ENCODE data around the gene FCGR3B.
"Not testable (repeated sequence)": the region's sequence is repeated elsewhere in the genome, so short reads cannot be mapped to it uniquely, and the experiment has no call there.

FCGR3B gene

DNA sequence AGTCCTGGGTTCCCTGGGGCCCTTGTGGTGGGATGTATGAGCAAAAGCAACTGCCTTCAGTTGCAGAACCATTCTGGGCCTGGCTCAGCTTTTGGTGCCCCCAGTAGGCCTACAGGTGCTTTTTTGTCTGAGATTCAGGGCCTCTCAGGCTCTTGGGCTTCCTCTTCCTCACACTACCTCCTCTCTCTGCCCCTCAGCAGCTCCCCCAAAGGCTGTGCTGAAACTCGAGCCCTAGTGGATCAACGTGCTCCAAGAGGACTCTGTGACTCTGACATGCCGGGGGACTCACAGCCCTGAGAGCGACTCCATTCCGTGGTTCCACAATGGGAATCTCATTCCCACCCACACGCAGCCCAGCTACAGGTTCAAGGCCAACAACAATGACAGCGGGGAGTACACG, 41.6 kb downstream of the FCGR3B start:
- H3K9ac ChIP-seq; H3K79me2 ChIP-seq; H3K27me3 ChIP-seq (ENCODE audit: control insufficient read depth, insufficient read depth, low read length); H3K4me1 ChIP-seq; H3K36me3 ChIP-seq (ENCODE audit: control insufficient read depth, insufficient read depth, low read length); H3K4me2 ChIP-seq (ENCODE audit: low read length); H3K27ac ChIP-seq; H2AFZ ChIP-seq; H3K9me3 ChIP-seq (ENCODE audit: control insufficient read depth, low read length); H3K4me3 ChIP-seq (ENCODE audit: low read depth, low read length): not testable (repeated sequence)

GRCh38 chr1:161588596-161588995, 42.4 kb downstream of the FCGR3B start:
- H3K27ac ChIP-seq; H3K79me2 ChIP-seq; H3K4me2 ChIP-seq (ENCODE audit: low read length); H3K4me1 ChIP-seq; H3K9ac ChIP-seq; H2AFZ ChIP-seq; H3K4me3 ChIP-seq (ENCODE audit: low read depth, low read length); H3K27me3 ChIP-seq (ENCODE audit: control insufficient read depth, insufficient read depth, low read length); H3K36me3 ChIP-seq (ENCODE audit: control insufficient read depth, insufficient read depth, low read length); H3K9me3 ChIP-seq (ENCODE audit: control insufficient read depth, low read length): not testable (repeated sequence)

DNA sequence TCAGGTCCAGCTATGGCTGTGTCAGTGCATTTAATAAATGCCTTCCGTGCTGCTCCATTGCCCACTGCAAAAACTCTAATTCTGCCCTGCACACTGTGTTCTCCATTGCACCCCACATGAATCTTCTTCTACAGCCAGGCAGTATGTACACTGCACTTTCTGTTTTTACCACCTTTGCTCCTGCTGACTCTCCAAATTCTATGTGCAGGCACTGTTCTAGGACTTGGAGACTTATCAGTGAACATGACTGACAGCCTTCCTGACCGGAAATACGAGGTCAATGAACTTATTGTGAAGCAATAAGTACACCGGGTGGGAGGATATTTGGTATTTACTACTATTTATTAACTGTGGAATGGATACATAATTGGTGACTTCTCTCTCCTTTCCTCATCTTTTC, 48.1 kb downstream of the FCGR3B start:
- H3K27me3 ChIP-seq (ENCODE audit: control insufficient read depth, insufficient read depth, low read length); H3K4me2 ChIP-seq (ENCODE audit: low read length); H3K4me3 ChIP-seq (ENCODE audit: low read depth, low read length); H3K9ac ChIP-seq; H3K27ac ChIP-seq; H3K4me1 ChIP-seq; H3K36me3 ChIP-seq (ENCODE audit: control insufficient read depth, insufficient read depth, low read length); H2AFZ ChIP-seq; H3K9me3 ChIP-seq (ENCODE audit: control insufficient read depth, low read length); H3K79me2 ChIP-seq: not testable (repeated sequence)

GRCh38 chr1:161580879-161581537, 50.0 kb downstream of the FCGR3B start:
- not testable (repeated sequence) for H3K4me3 ChIP-seq (ENCODE audit: low read depth, low read length); H3K9me3 ChIP-seq (ENCODE audit: control insufficient read depth, low read length); H3K27ac ChIP-seq; H2AFZ ChIP-seq; H3K9ac ChIP-seq; H3K27me3 ChIP-seq (ENCODE audit: control insufficient read depth, insufficient read depth, low read length); H3K4me1 ChIP-seq; H3K4me2 ChIP-seq (ENCODE audit: low read length); H3K79me2 ChIP-seq; H3K36me3 ChIP-seq (ENCODE audit: control insufficient read depth, insufficient read depth, low read length)

- H3K79me2 ChIP-seq; H3K9ac ChIP-seq; H3K9me3 ChIP-seq (ENCODE audit: control insufficient read depth, low read length); H3K27me3 ChIP-seq (ENCODE audit: control insufficient read depth, insufficient read depth, low read length); H3K36me3 ChIP-seq (ENCODE audit: control insufficient read depth, insufficient read depth, low read length); H3K4me1 ChIP-seq; H3K27ac ChIP-seq; H2AFZ ChIP-seq; H3K4me2 ChIP-seq (ENCODE audit: low read length); H3K4me3 ChIP-seq (ENCODE audit: low read depth, low read length): not testable (repeated sequence)
Measured at GRCh38 chr1:161579856-161580507, 51.0 kb downstream of the FCGR3B start.

- not testable (repeated sequence) for H3K9me3 ChIP-seq (ENCODE audit: control insufficient read depth, low read length); H3K4me1 ChIP-seq; H3K9ac ChIP-seq; H3K27ac ChIP-seq; H2AFZ ChIP-seq; H3K79me2 ChIP-seq; H3K36me3 ChIP-seq (ENCODE audit: control insufficient read depth, insufficient read depth, low read length); H3K27me3 ChIP-seq (ENCODE audit: control insufficient read depth, insufficient read depth, low read length); H3K4me2 ChIP-seq (ENCODE audit: low read length); H3K4me3 ChIP-seq (ENCODE audit: low read depth, low read length)
Measured at GRCh38 chr1:161576676-161577075, 54.3 kb downstream of the FCGR3B start.

Data from parathyroid adenoma (tissue), 2 donors.